ENCODE results near the gene CRYAB.

CRYAB gene

GRCh38 chr11:111930472-111930871 lies 18.9 kb upstream of the CRYAB start:
- Histone ChIP-seq H2BK12ac (ENCODE audit: low read length in 2 of 2) (no peak overlapping the region), H3K18ac (ENCODE audit: low read depth in 1 of 2, low read length in 2 of 2) (no peak overlapping the region), H4K8ac (ENCODE audit: low read length) (no peak overlapping the region), H3K27ac (ENCODE audit: low read length, poor library complexity, severe bottlenecking) (no peak overlapping the region), H4K91ac (ENCODE audit: low read length) (no peak overlapping the region), H3K4ac (ENCODE audit: low read depth in 1 of 2, low read length in 2 of 2) (no peak overlapping the region), H3K9ac (ENCODE audit: low read length) (peak overlapping the region; percentile 76), H2BK5ac (ENCODE audit: low read depth, low read length, poor library complexity, severe bottlenecking) (no peak overlapping the region), H3K23ac (ENCODE audit: low read length in 2 of 2) (no peak overlapping the region), H3K36me3 (ENCODE audit: control insufficient read depth in 1 of 2, insufficient read depth in 2 of 2, low read depth in 1 of 2, low read length in 2 of 2) (no peaks in the 10 kb centered on the region), H3K9me3 (ENCODE audit: control insufficient read depth, low read length) (no peaks in the 10 kb centered on the region), H2AFZ (ENCODE audit: low read depth, low read length) (no peak overlapping the region), H2BK120ac (ENCODE audit: low read depth, low read length) (no peak overlapping the region), H3K14ac (ENCODE audit: low read length in 2 of 2) (no peak overlapping the region), H3K4me3 (ENCODE audit: insufficient read depth in 1 of 2, low read depth in 1 of 2, low read length in 2 of 2) (no peak overlapping the region), H3K27me3 (ENCODE audit: control insufficient read depth in 1 of 2, insufficient read depth in 1 of 2, low read length in 2 of 2) (no peaks in the 10 kb centered on the region), H3K79me1 (replicated peaks; ENCODE audit: low read length, poor library complexity, severe bottlenecking) (no peaks in the 10 kb centered on the region), H2BK15ac (ENCODE audit: low read depth, poor library complexity, severe bottlenecking) (no peak overlapping the region), H3K4me1 (ENCODE audit: control insufficient read depth, insufficient read depth, low read depth, low read length) (peaks cover 16% of the 10 kb centered on the region), H3K4me2 (ENCODE audit: low read length, poor library complexity, severe bottlenecking) (no peak overlapping the region), H2AK5ac (ENCODE audit: low read length, severe bottlenecking) (no peak overlapping the region)
- no peak for DNase-seq
- no CpG with 5 or more reads among the region's 4 CpGs for WGBS

GRCh38 chr11:111926505-111927391 lies 15.2 kb upstream of the CRYAB start:
- no peaks in the 10 kb centered on the region for H3K9me3 ChIP-seq (ENCODE audit: control insufficient read depth, low read length)
- H3K9ac ChIP-seq (ENCODE audit: low read length): peak overlapping the region; percentile 90
- 2% methylated on average over 46 of the region's 47 CpGs for WGBS
- H2AFZ ChIP-seq (ENCODE audit: low read depth, low read length): peak overlapping the region; percentile 93
- H3K4me1 ChIP-seq (ENCODE audit: control insufficient read depth, insufficient read depth, low read depth, low read length): peaks cover 13% of the 10 kb centered on the region
- peak overlapping the region; percentile 24 to 95 for H3K4ac ChIP-seq (ENCODE audit: low read depth in 1 of 2, low read length in 2 of 2)
- H3K4me2 ChIP-seq (ENCODE audit: low read length, poor library complexity, severe bottlenecking): peak overlapping the region; percentile 95
- no peak overlapping the region for H2BK15ac ChIP-seq (ENCODE audit: low read depth, poor library complexity, severe bottlenecking)
- no peaks in the 10 kb centered on the region for H3K36me3 ChIP-seq (ENCODE audit: control insufficient read depth in 1 of 2, insufficient read depth in 2 of 2, low read depth in 1 of 2, low read length in 2 of 2)
- H2AK5ac ChIP-seq (ENCODE audit: low read length, severe bottlenecking): peak overlapping the region; percentile 40
- peak overlapping the region; percentile 19 for H2BK5ac ChIP-seq (ENCODE audit: low read depth, low read length, poor library complexity, severe bottlenecking)
- peak overlapping the region; percentile 50 to 84 for H3K4me3 ChIP-seq (ENCODE audit: insufficient read depth in 1 of 2, low read depth in 1 of 2, low read length in 2 of 2)
- no peaks in the 10 kb centered on the region for H3K27me3 ChIP-seq (ENCODE audit: control insufficient read depth in 1 of 2, insufficient read depth in 1 of 2, low read length in 2 of 2)
- peak; percentile 97 for DNase-seq
- peak overlapping the region; percentile 27 for H4K91ac ChIP-seq (ENCODE audit: low read length)
- no peaks in the 10 kb centered on the region for H3K79me1 ChIP-seq (replicated peaks; ENCODE audit: low read length, poor library complexity, severe bottlenecking)
- no peak overlapping the region for H3K23ac ChIP-seq (ENCODE audit: low read length in 2 of 2)
- H3K18ac ChIP-seq (ENCODE audit: low read depth in 1 of 2, low read length in 2 of 2): peak overlapping the region; percentile 90 to 93
- H2BK120ac ChIP-seq (ENCODE audit: low read depth, low read length): no peak overlapping the region
- peak overlapping the region; percentile 86 for H3K27ac ChIP-seq (ENCODE audit: low read length, poor library complexity, severe bottlenecking)
- H3K14ac ChIP-seq (ENCODE audit: low read length in 2 of 2): peak overlapping the region in 1 of 2 experiments; percentile 55
- peak overlapping the region in 1 of 2 experiments; percentile 71 for H2BK12ac ChIP-seq (ENCODE audit: low read length in 2 of 2)
- H4K8ac ChIP-seq (ENCODE audit: low read length): peak overlapping the region; percentile 62

GRCh38 chr11:111925953-111926352 lies 14.4 kb upstream of the CRYAB start:
- Histone ChIP-seq H2AFZ (ENCODE audit: low read depth, low read length) (no peak overlapping the region), H3K9me3 (ENCODE audit: control insufficient read depth, low read length) (no peaks in the 10 kb centered on the region), H2AK5ac (ENCODE audit: low read length, severe bottlenecking) (peak overlapping the region; percentile 40), H3K9ac (ENCODE audit: low read length) (no peak overlapping the region), H3K79me1 (replicated peaks; ENCODE audit: low read length, poor library complexity, severe bottlenecking) (no peaks in the 10 kb centered on the region), H3K4me3 (ENCODE audit: insufficient read depth in 1 of 2, low read depth in 1 of 2, low read length in 2 of 2) (no peak overlapping the region), H2BK5ac (ENCODE audit: low read depth, low read length, poor library complexity, severe bottlenecking) (no peak overlapping the region), H3K14ac (ENCODE audit: low read length in 2 of 2) (no peak overlapping the region), H3K4me2 (ENCODE audit: low read length, poor library complexity, severe bottlenecking) (no peak overlapping the region), H2BK120ac (ENCODE audit: low read depth, low read length) (no peak overlapping the region), H3K23ac (ENCODE audit: low read length in 2 of 2) (no peak overlapping the region), H3K18ac (ENCODE audit: low read depth in 1 of 2, low read length in 2 of 2) (no peak overlapping the region), H4K91ac (ENCODE audit: low read length) (peak overlapping the region; percentile 16), H2BK15ac (ENCODE audit: low read depth, poor library complexity, severe bottlenecking) (no peak overlapping the region), H3K36me3 (ENCODE audit: control insufficient read depth in 1 of 2, insufficient read depth in 2 of 2, low read depth in 1 of 2, low read length in 2 of 2) (no peaks in the 10 kb centered on the region), H4K8ac (ENCODE audit: low read length) (peak overlapping the region; percentile 41), H3K4me1 (ENCODE audit: control insufficient read depth, insufficient read depth, low read depth, low read length) (peaks cover 13% of the 10 kb centered on the region), H3K4ac (ENCODE audit: low read depth in 1 of 2, low read length in 2 of 2) (peak overlapping the region in 1 of 2 experiments; percentile 60), H3K27ac (ENCODE audit: low read length, poor library complexity, severe bottlenecking) (no peak overlapping the region), H2BK12ac (ENCODE audit: low read length in 2 of 2) (peak overlapping the region in 1 of 2 experiments; percentile 27), H3K27me3 (ENCODE audit: control insufficient read depth in 1 of 2, insufficient read depth in 1 of 2, low read length in 2 of 2) (no peaks in the 10 kb centered on the region)
- WGBS: 97% methylated on average over 16 of the region's 16 CpGs
- DNase-seq: no peak

GRCh38 chr11:111923951-111924350 lies 12.4 kb upstream of the CRYAB start:
- Histone ChIP-seq H4K8ac (ENCODE audit: low read length) (peak overlapping the region; percentile 65), H3K9ac (ENCODE audit: low read length) (peak overlapping the region; percentile 93), H3K4ac (ENCODE audit: low read depth in 1 of 2, low read length in 2 of 2) (peak overlapping the region; percentile 9 to 77), H3K18ac (ENCODE audit: low read depth in 1 of 2, low read length in 2 of 2) (peak overlapping the region; percentile 8 to 89), H2BK15ac (ENCODE audit: low read depth, poor library complexity, severe bottlenecking) (no peak overlapping the region), H3K79me1 (replicated peaks; ENCODE audit: low read length, poor library complexity, severe bottlenecking) (no peaks in the 10 kb centered on the region), H3K27me3 (ENCODE audit: control insufficient read depth in 1 of 2, insufficient read depth in 1 of 2, low read length in 2 of 2) (no peaks in the 10 kb centered on the region), H2BK12ac (ENCODE audit: low read length in 2 of 2) (peak overlapping the region in 1 of 2 experiments; percentile 86), H3K27ac (ENCODE audit: low read length, poor library complexity, severe bottlenecking) (peak overlapping the region; percentile 23), H3K14ac (ENCODE audit: low read length in 2 of 2) (no peak overlapping the region), H3K4me3 (ENCODE audit: insufficient read depth in 1 of 2, low read depth in 1 of 2, low read length in 2 of 2) (peak overlapping the region in 1 of 2 experiments; percentile 64), H2AFZ (ENCODE audit: low read depth, low read length) (peak overlapping the region; percentile 61), H2BK5ac (ENCODE audit: low read depth, low read length, poor library complexity, severe bottlenecking) (no peak overlapping the region), H4K91ac (ENCODE audit: low read length) (peak overlapping the region; percentile 19), H2BK120ac (ENCODE audit: low read depth, low read length) (peak overlapping the region; percentile 2), H3K9me3 (ENCODE audit: control insufficient read depth, low read length) (no peaks in the 10 kb centered on the region), H3K4me2 (ENCODE audit: low read length, poor library complexity, severe bottlenecking) (no peak overlapping the region), H2AK5ac (ENCODE audit: low read length, severe bottlenecking) (peak overlapping the region; percentile 86), H3K36me3 (ENCODE audit: control insufficient read depth in 1 of 2, insufficient read depth in 2 of 2, low read depth in 1 of 2, low read length in 2 of 2) (no peaks in the 10 kb centered on the region), H3K4me1 (ENCODE audit: control insufficient read depth, insufficient read depth, low read depth, low read length) (peaks cover 13% of the 10 kb centered on the region), H3K23ac (ENCODE audit: low read length in 2 of 2) (no peak overlapping the region)
- peak; percentile 38 for DNase-seq

Data from mesenchymal stem cell (in vitro differentiated cells and primary cell).